Measurements from ENCODE around the gene SCD.
"Not testable (repeated sequence)": the region's sequence is repeated elsewhere in the genome, so short reads cannot be mapped to it uniquely, and the experiment has no call there.

DNA sequence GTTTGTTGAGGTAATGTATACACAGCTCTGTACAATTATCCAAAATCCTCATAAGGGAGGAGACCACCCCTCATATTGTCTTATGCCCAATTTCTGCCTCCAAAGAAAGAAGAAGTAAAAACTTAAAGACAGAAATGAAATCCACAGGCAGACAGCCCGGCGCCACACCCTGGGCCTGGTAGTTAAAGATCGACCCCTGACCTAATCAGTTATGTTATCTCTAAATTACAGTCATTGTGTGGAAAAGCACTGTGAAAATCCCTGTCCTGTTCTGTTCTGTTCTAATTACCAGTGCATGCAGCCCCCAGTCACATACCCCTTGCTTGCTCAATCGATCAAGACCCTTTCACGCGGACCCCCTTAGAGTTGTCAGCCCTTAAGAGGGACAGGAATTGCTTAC lies 29.6 kb downstream of the SCD start:
- TF ChIP-seq, protein P1, sequence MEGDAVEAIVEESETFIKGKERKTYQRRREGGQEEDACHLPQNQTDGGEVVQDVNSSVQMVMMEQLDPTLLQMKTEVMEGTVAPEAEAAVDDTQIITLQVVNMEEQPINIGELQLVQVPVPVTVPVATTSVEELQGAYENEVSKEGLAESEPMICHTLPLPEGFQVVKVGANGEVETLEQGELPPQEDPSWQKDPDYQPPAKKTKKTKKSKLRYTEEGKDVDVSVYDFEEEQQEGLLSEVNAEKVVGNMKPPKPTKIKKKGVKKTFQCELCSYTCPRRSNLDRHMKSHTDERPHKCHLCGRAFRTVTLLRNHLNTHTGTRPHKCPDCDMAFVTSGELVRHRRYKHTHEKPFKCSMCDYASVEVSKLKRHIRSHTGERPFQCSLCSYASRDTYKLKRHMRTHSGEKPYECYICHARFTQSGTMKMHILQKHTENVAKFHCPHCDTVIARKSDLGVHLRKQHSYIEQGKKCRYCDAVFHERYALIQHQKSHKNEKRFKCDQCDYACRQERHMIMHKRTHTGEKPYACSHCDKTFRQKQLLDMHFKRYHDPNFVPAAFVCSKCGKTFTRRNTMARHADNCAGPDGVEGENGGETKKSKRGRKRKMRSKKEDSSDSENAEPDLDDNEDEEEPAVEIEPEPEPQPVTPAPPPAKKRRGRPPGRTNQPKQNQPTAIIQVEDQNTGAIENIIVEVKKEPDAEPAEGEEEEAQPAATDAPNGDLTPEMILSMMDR (IDR thresholded peaks at IDR 0.05), result not testable (repeated sequence)
- not testable (repeated sequence) for TF ChIP-seq POLR2A, POLR2AphosphoS5, EP300 (IDR thresholded peaks at IDR 0.05)

Data from upper lobe of left lung (tissue), 4 donors.